Measurements from ENCODE around the gene ZNF516.

DNA sequence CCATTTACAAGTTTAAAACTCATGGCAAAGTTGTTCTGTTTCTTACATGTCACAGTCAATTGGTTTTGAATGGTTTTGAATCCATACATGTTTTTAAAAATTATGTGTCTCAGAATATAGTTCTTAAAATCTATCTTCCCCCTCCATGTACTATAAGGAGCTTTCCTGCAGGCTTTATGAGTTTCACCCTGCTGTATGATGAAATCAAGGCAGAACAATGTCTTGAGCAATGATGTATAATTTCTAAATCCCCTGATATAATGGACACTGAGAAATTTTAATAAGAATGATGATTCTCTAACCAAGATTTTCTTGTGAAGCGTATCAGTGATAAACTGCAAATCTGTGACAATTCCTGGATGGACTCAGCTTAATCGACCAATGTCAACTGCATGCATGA lies 10.6 kb upstream of the ZNF516 start:
- TF ChIP-seq, protein P1, sequence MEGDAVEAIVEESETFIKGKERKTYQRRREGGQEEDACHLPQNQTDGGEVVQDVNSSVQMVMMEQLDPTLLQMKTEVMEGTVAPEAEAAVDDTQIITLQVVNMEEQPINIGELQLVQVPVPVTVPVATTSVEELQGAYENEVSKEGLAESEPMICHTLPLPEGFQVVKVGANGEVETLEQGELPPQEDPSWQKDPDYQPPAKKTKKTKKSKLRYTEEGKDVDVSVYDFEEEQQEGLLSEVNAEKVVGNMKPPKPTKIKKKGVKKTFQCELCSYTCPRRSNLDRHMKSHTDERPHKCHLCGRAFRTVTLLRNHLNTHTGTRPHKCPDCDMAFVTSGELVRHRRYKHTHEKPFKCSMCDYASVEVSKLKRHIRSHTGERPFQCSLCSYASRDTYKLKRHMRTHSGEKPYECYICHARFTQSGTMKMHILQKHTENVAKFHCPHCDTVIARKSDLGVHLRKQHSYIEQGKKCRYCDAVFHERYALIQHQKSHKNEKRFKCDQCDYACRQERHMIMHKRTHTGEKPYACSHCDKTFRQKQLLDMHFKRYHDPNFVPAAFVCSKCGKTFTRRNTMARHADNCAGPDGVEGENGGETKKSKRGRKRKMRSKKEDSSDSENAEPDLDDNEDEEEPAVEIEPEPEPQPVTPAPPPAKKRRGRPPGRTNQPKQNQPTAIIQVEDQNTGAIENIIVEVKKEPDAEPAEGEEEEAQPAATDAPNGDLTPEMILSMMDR (IDR thresholded peaks at IDR 0.05): no peak
- TF ChIP-seq POLR2AphosphoS5 (IDR thresholded peaks at IDR 0.05): no peak
